ENCODE results near the gene NGLY1.

NGLY1 gene

GRCh38 chr3:25707268-25707926 lies 75.8 kb downstream of the NGLY1 start:
- DNase-seq = no peak

GRCh38 chr3:25706213-25706612 lies 77.0 kb downstream of the NGLY1 start:
- DNase-seq = no peak

GRCh38 chr3:25697553-25697952 lies 85.7 kb downstream of the NGLY1 start:
- DNase-seq = no peak

GRCh38 chr3:25695731-25696420 lies 87.4 kb downstream of the NGLY1 start:
- no peak for DNase-seq

- no peak for DNase-seq
These were observed 90.0 kb downstream of the NGLY1 start for GRCh38 chr3:25693238-25693637.

- DNase-seq = no peak
These were observed 90.9 kb downstream of the NGLY1 start for GRCh38 chr3:25692341-25692740.

- no peak for DNase-seq
These were observed 92.3 kb downstream of the NGLY1 start for GRCh38 chr3:25690768-25691533.

GRCh38 chr3:25689226-25689625 lies 94.0 kb downstream of the NGLY1 start:
- DNase-seq = no peak

- no peak for DNase-seq
These were observed 95.5 kb downstream of the NGLY1 start for GRCh38 chr3:25687742-25688141.

GRCh38 chr3:25686766-25687165 lies 96.5 kb downstream of the NGLY1 start:
- DNase-seq = no peak

GRCh38 chr3:25683882-25684281 lies 99.4 kb downstream of the NGLY1 start:
- DNase-seq = no peak

- DNase-seq = no peak
These were observed 99.8 kb downstream of the NGLY1 start for GRCh38 chr3:25683410-25683809.

- DNase-seq = no peak
These were observed 103.5 kb downstream of the NGLY1 start for GRCh38 chr3:25679642-25680302.

GRCh38 chr3:25679166-25679565 lies 104.1 kb downstream of the NGLY1 start:
- DNase-seq = no peak

- DNase-seq = no peak
These were observed 104.7 kb downstream of the NGLY1 start for GRCh38 chr3:25678581-25678980.

- DNase-seq = no peak
These were observed 106.1 kb downstream of the NGLY1 start for GRCh38 chr3:25677121-25677520.

GRCh38 chr3:25674670-25675069 lies 108.6 kb downstream of the NGLY1 start:
- no peak for DNase-seq

- no peak for DNase-seq
These were observed 109.4 kb downstream of the NGLY1 start for GRCh38 chr3:25673738-25674298.
